CD4-positive, CD25-positive, alpha-beta regulatory T cell (primary cell): ENCODE measurements around the gene ZNF212. TPM values are rescaled to one million over a fixed set of nuclear protein-coding genes. Genes with fewer than 3 reads are reported as not detected.
"Not testable (repeated sequence)": the region's sequence is repeated elsewhere in the genome, so short reads cannot be mapped to it uniquely, and the experiment has no call there.

Experiments
- ATAC-seq, 2 donors: fragments of 150-1000 bp; cut with Tn5 transposase; one replicate each; pipeline ENCODE4 v1.10.0; 2021; ENCODE audit warnings: low read depth in 2 of 2, moderate number of reproducible peaks in 2 of 2, moderate library complexity in 1 of 2
- DNase-seq, 3 donors: peaks; one replicate each; pipeline versions ENCODE4 v3.0.0 to v3.0.0-alpha.2; 2012 to 2022; ENCODE audit warnings: mixed read lengths in 1 of 3
- H3K27ac ChIP-seq: one replicate; pipeline ENCODE4 v1.7.0; 2013; ENCODE audit warnings: mild to moderate bottlenecking, low read length; ENCODE audit not compliant: insufficient read depth, poor library complexity, severe bottlenecking
- H3K27me3 ChIP-seq: one replicate; pipeline ENCODE4 v1.7.0; 2013; ENCODE audit warnings: low read length; ENCODE audit not compliant: control insufficient read depth, insufficient read depth
- H3K36me3 ChIP-seq: one replicate; pipeline ENCODE4 v1.7.0; 2013; ENCODE audit warnings: mild to moderate bottlenecking, low read length, moderate library complexity; ENCODE audit not compliant: control insufficient read depth, insufficient read depth
- H3K4me1 ChIP-seq: 2 replicates; pipeline ENCODE4 v1.7.0; 2013; ENCODE audit warnings: mild to moderate bottlenecking, low read length; ENCODE audit not compliant: insufficient read depth, control insufficient read depth, poor library complexity, severe bottlenecking
- H3K4me3 ChIP-seq: one replicate; pipeline ENCODE4 v1.7.0; 2013; ENCODE audit warnings: low read depth, mild to moderate bottlenecking, low read length, moderate library complexity
- H3K9me3 ChIP-seq, 2 experiments: 1 replicate in 1 of 2; 2 replicates in 1 of 2; pipeline ENCODE4 v1.7.0; 2013; ENCODE audit warnings: low read length in 2 of 2, mild to moderate bottlenecking in 1 of 2, moderate library complexity in 1 of 2; ENCODE audit not compliant: control insufficient read depth in 2 of 2
- H3K27ac Mint-ChIP-seq, 3 donors: one replicate each; pipeline ENCODE4 v1.8.0; 2020 to 2022; ENCODE audit warnings: mild to moderate bottlenecking in 3 of 3, mixed read lengths in 3 of 3, moderate library complexity in 2 of 3
- H3K27me3 Mint-ChIP-seq: one replicate; pipeline ENCODE4 v1.8.0; 2022; ENCODE audit warnings: mild to moderate bottlenecking, mixed read lengths
- H3K36me3 Mint-ChIP-seq: one replicate; pipeline ENCODE4 v1.8.0; 2020; ENCODE audit warnings: mixed read lengths
- H3K4me1 Mint-ChIP-seq, 4 donors: one replicate each; pipeline ENCODE4 v1.8.0; 2020 to 2022; ENCODE audit warnings: mixed read lengths in 4 of 4, mild to moderate bottlenecking in 1 of 4
- H3K4me3 Mint-ChIP-seq, 4 donors: one replicate each; pipeline ENCODE4 v1.8.0; 2020 to 2022; ENCODE audit warnings: mild to moderate bottlenecking in 4 of 4, mixed read lengths in 4 of 4, moderate library complexity in 3 of 4
- H3K9me3 Mint-ChIP-seq, 7 donors: one replicate each; pipeline ENCODE4 v1.8.0; 2020 to 2022; ENCODE audit warnings: mixed read lengths in 7 of 7, mild to moderate bottlenecking in 3 of 7, moderate library complexity in 2 of 7
- polyA plus RNA-seq, 4 donors: library from polyadenylated mRNA; unstranded; fragments of 300-500 nt; fragmentation: Illumina TruSeq; gene quantifications; one replicate each; pipeline ENCODE4 v1.2.3, GENCODE V29; 2021
- total RNA-seq: library from RNA; stranded (reverse); gene quantifications from one replicate; pipeline ENCODE4 v1.2.3, GENCODE V29; 2022

ZNF212 gene
- total and polyA plus RNA-seq, 5 donors from 2014 or later = 3.3 to 14.2 (median 7.6) TPM

GRCh38 chr7:149274424-149274823 is 35.0 kb downstream of the ZNF212 start:
- H3K36me3 Mint-ChIP-seq = peaks cover 43% of the 10 kb centered on the region
- not testable (repeated sequence) for H3K27me3 ChIP-seq, H3K9me3 ChIP-seq, H3K27me3 Mint-ChIP-seq, H3K9me3 Mint-ChIP-seq, H3K4me1 ChIP-seq, H3K4me3 ChIP-seq, H3K4me3 Mint-ChIP-seq, DNase-seq, H3K27ac ChIP-seq, ATAC-seq
- peaks cover 70% of the 10 kb centered on the region for H3K36me3 ChIP-seq
- peaks cover 6 to 14% (median 10%) of the 10 kb centered on the region in 4 donors for H3K4me1 Mint-ChIP-seq
- peak overlapping the region in 1 of 3 donors; percentile 92 for H3K27ac Mint-ChIP-seq

DNA sequence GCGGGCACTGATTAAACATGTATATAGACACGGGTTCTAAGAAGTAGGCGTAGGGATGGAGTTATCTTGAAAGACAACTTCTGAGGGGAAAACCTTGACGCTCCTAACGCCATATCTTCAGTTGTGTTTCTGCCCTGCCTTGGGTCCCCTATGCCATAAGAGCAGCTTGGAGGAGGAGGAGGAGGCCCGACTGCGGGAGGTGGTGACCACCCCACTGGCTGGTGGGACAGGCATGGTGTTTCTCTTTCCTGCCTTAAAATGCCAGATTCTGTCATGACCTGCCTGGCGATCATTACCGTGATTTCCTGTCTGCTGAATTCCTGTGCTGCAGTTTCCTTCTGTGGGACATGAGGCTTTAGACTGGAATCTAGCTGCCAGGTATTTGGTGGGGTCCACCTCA is 38.4 kb downstream of the ZNF212 start:
- H3K27me3 Mint-ChIP-seq = no peaks in the 10 kb centered on the region
- no peak overlapping the region for H3K27ac Mint-ChIP-seq
- H3K9me3 Mint-ChIP-seq = no peaks in the 10 kb centered on the region
- no peak overlapping the region for H3K27ac ChIP-seq
- DNase-seq (no peak), ATAC-seq (no peak)
- H3K36me3 ChIP-seq = peaks cover 49% of the 10 kb centered on the region
- H3K4me1 ChIP-seq = no peaks in the 10 kb centered on the region
- no peak overlapping the region for H3K4me3 Mint-ChIP-seq
- H3K4me1 Mint-ChIP-seq = peaks cover 3 to 11% (median 7%) of the 10 kb centered on the region in 4 donors
- H3K27me3 ChIP-seq = no peaks in the 10 kb centered on the region
- H3K9me3 ChIP-seq = no peaks in the 10 kb centered on the region
- H3K36me3 Mint-ChIP-seq = peaks cover 42% of the 10 kb centered on the region
- no peak overlapping the region for H3K4me3 ChIP-seq

DNA sequence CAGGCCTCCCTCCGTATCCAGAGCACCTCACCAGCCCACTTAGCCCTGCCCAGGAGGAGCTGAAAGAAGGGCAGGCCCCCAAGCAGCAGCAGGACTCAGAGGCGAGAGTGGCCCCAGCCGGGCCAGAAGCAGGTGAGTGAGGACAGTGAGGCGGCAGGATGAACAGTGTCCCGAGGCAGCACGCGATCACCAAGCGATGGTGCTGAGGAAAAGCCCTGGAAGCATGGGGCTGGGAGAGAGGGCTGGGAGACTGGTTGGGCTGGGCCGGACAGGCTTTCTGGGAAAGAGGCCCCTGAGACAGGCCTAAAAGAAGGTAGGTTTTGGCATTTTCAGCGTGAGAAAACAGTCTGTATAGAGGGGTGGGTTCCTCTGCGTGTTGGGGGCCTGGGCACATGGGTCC is 38.9 kb downstream of the ZNF212 start:
- Mint-ChIP-seq H3K9me3 (no peaks in the 10 kb centered on the region), H3K4me3 (no peak overlapping the region), H3K4me1 (peaks cover 0 to 15% (median 6%) of the 10 kb centered on the region in 4 donors), H3K36me3 (peaks cover 41% of the 10 kb centered on the region), H3K27ac (no peak overlapping the region), H3K27me3 (no peaks in the 10 kb centered on the region)
- Histone ChIP-seq H3K4me1 (no peaks in the 10 kb centered on the region), H3K4me3 (no peak overlapping the region), H3K27ac (no peak overlapping the region), H3K36me3 (peaks cover 44% of the 10 kb centered on the region), H3K9me3 (no peaks in the 10 kb centered on the region), H3K27me3 (no peaks in the 10 kb centered on the region)
- DNase-seq = no peak
- no peak for ATAC-seq

- Histone ChIP-seq H3K27ac (no peak overlapping the region), H3K4me1 (peaks cover 7% of the 10 kb centered on the region), H3K36me3 (peaks cover 41% of the 10 kb centered on the region), H3K9me3 (no peaks in the 10 kb centered on the region), H3K27me3 (no peaks in the 10 kb centered on the region), H3K4me3 (no peak overlapping the region)
- Mint-ChIP-seq H3K4me3 (no peak overlapping the region), H3K4me1 (peaks cover 2 to 19% (median 7%) of the 10 kb centered on the region in 4 donors), H3K9me3 (no peaks in the 10 kb centered on the region), H3K27me3 (no peaks in the 10 kb centered on the region), H3K36me3 (peaks cover 38% of the 10 kb centered on the region), H3K27ac (no peak overlapping the region)
- ATAC-seq = no peak
- DNase-seq = no peak
These were observed 39.8 kb downstream of the ZNF212 start for GRCh38 chr7:149279111-149279743.

DNA sequence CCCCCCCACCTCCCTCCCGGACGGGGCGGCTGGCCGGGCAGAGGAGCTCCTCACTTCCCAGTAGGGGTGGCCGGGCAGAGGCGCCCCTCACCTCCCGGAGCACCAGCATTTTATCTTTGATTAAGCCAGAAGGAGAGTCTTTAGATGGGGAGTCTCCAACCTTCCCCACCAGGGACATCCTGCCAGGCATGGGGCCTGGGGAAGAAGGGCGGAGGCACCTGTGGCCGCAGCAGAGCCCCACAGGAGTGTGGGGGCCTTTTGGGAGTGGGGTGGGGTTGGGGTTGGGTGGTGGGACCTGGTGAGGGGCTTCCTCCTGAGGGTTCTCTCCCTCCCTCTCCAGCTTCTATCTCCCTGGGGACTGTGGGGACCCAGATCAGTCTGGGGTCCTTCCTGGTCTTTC is 40.7 kb downstream of the ZNF212 start:
- no peaks in the 10 kb centered on the region for H3K9me3 Mint-ChIP-seq
- H3K27me3 ChIP-seq = no peaks in the 10 kb centered on the region
- no peak overlapping the region for H3K4me3 Mint-ChIP-seq
- no peak overlapping the region for H3K27ac Mint-ChIP-seq
- no peak overlapping the region for H3K27ac ChIP-seq
- H3K9me3 ChIP-seq = no peaks in the 10 kb centered on the region
- peaks cover 32% of the 10 kb centered on the region for H3K36me3 Mint-ChIP-seq
- DNase-seq (no peak), ATAC-seq (no peak)
- H3K36me3 ChIP-seq = peaks cover 36% of the 10 kb centered on the region
- no peaks in the 10 kb centered on the region for H3K27me3 Mint-ChIP-seq
- peaks cover 8 to 28% (median 12%) of the 10 kb centered on the region in 4 donors for H3K4me1 Mint-ChIP-seq
- peaks cover 15% of the 10 kb centered on the region for H3K4me1 ChIP-seq
- no peak overlapping the region for H3K4me3 ChIP-seq

- no peaks in the 10 kb centered on the region for H3K9me3 ChIP-seq
- H3K4me1 Mint-ChIP-seq = peaks cover 8 to 33% (median 17%) of the 10 kb centered on the region in 4 donors
- no peaks in the 10 kb centered on the region for H3K9me3 Mint-ChIP-seq
- H3K36me3 ChIP-seq = peaks cover 30% of the 10 kb centered on the region
- H3K4me3 Mint-ChIP-seq = no peak overlapping the region
- peak overlapping the region in 1 of 3 donors; percentile 52 for H3K27ac Mint-ChIP-seq
- H3K36me3 Mint-ChIP-seq = peaks cover 32% of the 10 kb centered on the region
- H3K4me3 ChIP-seq = no peak overlapping the region
- ATAC-seq (no peak), DNase-seq (no peak)
- H3K27me3 ChIP-seq = no peaks in the 10 kb centered on the region
- no peak overlapping the region for H3K27ac ChIP-seq
- H3K27me3 Mint-ChIP-seq = no peaks in the 10 kb centered on the region
- peaks cover 22% of the 10 kb centered on the region for H3K4me1 ChIP-seq
These were observed 41.4 kb downstream of the ZNF212 start for GRCh38 chr7:149280661-149281507.

DNA sequence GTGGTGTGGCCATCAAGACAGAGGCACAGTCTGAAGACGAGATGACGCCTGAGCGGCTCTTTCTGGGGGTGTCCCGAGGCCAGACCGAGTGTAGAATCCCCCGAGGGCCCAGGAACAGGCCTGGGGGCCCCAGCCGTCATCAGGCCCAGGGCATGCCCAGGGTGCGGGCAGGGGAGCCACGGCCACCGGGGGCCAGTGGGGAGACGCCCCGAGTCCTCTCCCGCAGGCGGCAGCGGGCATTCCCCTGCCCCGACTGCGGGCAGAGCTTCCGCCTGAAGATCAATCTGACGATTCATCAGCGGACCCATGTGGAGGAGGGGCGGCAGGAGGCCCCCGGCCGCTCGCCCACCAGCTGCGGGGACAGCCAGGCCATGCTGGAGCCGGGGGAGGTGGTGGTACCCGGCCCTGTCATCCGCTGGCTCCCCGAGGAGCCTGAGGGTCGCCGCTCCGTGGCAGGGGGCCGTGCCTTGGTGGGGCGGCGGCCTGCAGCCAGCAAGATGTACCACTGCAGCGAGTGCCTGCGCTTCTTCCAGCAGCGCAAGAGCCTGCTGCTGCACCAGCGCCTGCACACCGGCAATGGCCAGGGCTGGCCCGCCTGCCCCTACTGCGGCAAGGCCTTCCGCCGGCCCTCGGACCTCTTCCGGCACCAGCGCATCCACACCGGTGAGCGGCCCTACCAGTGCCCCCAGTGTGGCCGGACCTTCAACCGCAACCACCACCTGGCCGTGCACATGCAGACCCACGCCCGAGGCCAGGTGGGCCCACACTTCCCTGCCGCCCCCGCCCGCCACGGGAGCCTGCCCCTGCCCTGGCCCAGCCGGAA is 42.3 kb downstream of the ZNF212 start:
- H3K4me3 ChIP-seq = no peak overlapping the region
- ATAC-seq (no peak), DNase-seq (no peak)

More for the DNA sequence above, 42.3 kb downstream of the ZNF212 start:
- Mint-ChIP-seq H3K27me3 (no peaks in the 10 kb centered on the region), H3K27ac (peak overlapping the region in 1 of 3 donors; percentile 52), H3K36me3 (peaks cover 28% of the 10 kb centered on the region), H3K9me3 (no peaks in the 10 kb centered on the region), H3K4me1 (peaks cover 8 to 41% (median 24%) of the 10 kb centered on the region in 4 donors), H3K4me3 (no peak overlapping the region)
- Histone ChIP-seq H3K4me1 (peaks cover 31% of the 10 kb centered on the region), H3K9me3 (no peaks in the 10 kb centered on the region), H3K27ac (no peak overlapping the region), H3K27me3 (no peaks in the 10 kb centered on the region), H3K36me3 (peaks cover 25% of the 10 kb centered on the region)
